HG03521 (cell line): ENCODE data around the gene IGF1R.
A peak's percentile ranks its signal among the peaks of the same experiment; 100 is the strongest.
"Not testable (repeated sequence)": the region's sequence is repeated elsewhere in the genome, so short reads cannot be mapped to it uniquely, and the experiment has no call there.

ENCODE experiments used
- ATAC-seq: cut with Tn5 transposase; IDR thresholded peaks from one replicate; pipeline ENCODE4 v1.9.1; 2021; ENCODE audit warnings: mild to moderate bottlenecking, moderate library complexity; ENCODE audit not compliant: unreplicated experiment

Gene IGF1R

DNA sequence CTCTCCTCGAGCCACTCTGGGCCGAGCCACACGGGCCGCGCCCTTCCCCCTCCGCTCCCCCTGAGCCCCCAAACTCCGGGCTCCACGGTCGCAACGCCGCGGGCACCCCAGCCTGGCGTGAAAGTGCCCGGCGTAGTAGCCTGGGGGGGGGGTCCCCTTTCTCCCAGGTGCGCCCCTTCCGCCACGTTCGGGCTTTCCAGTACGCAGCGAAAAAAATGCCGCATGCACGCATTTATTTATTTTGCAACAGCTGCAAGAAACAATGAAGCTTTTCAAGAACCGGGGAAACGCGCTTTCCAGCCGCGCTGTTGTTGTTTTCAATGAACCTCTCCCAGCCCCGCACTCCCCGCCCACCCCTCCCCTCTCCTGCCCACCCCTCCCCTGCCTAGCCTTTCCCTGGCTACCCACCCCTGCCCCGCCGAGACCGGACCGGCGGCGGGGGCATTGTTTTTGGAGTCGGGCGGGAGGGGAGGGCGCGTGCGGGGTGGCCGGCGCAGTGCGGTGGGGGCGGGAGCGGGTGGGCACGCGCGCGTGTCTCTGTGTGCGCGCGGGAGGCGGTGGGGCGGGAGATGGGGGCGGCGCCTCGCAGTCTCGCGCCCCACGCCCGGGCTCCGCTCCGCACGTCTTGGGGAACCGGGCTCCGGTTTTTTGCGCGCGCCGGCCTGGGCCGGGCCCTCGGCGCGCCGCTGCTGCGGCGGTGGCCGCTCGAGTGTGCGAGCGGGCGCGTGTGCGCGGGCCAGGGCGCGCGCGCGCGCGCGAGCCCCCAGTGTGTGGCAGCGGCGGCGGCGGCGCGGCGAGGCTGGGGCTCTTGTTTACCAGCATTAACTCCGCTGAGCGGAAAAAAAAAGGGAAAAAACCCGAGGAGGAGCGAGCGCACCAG lies at the start of gene IGF1R:
Gene IGF1R, plus strand, starts transcription at position 766 of the 880 bp plus-strand sequence. CDS start 1,043 bp downstream, outside the sequence.
- peak; percentile 72 for ATAC-seq

DNA sequence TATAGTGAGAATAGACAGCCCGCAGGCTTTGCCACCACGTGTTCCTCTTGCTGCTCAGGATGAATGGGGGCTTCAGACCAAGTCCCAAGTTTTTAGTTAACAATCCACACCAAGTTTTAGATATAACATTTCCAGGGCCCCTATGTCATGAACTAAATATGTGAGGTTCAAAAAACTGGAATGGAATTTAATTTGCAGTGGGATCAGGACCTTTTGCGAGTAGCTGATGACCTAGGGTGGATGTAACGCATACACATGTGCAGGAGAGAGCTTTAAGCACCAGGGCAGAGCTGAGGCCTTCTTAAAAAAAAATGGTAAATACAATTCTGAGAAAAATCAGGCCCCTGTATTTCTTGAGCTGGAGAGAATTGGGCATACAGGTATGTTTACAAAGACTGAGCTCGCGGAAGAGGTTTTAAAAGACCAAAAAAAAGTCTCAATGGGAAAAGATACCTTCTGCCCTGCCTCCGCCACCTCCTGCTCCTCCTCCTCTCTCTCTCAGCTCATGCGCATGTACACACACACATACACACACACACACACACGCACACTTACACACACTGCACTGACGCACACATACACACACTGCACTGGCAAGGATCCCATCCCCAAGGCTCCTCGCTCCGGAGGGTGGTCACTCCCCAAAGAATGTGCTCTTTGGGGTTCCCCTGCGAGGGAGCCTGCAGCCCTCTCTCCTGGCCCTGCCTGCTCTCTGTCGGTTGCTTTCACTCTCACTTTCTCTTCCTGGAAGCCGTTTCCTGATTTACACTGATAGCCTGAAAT lies 48.2 kb upstream of the IGF1R start:
- peak; percentile 68 for ATAC-seq

DNA sequence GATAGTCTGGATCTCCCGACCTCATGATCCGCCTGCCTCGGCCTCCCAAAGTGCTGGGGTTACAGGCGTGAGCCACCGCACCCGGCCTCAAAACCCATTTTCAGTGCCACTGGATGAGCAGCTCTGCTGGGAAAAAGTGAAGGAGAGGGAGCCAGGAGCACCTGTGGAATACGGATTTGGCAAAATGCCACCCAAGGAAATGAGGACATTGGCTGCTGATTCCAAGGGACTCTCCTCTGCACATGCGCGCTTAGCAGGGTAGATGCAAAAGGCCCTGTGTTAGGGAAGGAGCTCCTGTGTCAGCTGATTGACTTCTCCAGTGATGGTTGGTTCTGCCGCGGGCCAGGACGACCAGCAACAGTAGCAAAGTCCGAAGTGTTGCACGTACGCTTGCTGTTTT lies 43.4 kb upstream of the IGF1R start:
- ATAC-seq, result no peak

DNA sequence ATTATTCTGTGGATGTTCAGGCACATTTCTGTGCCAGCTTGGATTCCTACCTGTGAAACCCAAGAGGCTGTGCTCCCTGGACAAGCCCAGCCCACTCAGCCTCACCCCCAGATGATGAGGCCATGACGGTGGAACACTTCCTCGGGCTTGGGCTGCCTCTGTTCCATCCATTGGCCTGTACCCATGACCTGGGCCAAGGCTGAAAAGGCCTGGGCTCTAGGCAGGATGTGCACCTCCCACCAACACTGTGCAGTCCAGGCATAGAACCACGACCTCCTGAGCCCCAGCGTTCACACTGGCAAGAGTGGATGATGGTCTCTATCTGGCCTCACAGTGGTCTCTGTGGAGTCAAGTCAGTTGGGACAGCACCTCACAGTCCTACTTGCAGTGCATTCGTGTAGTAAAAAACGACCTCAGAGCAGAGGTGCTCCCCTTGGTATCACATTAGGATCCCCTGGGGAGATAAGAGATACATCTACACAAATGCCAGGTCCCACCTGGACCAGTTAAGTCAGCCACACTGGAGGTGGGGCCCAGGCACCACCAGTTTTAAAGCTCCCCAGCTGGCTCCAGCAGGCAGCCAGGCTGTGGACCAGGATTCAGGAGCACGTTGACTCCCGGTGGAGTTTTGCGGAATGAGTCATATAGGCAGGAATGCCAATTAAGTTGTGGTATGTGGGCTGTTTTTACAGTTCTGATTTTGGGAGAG lies 39.0 kb upstream of the IGF1R start:
- no peak for ATAC-seq

DNA sequence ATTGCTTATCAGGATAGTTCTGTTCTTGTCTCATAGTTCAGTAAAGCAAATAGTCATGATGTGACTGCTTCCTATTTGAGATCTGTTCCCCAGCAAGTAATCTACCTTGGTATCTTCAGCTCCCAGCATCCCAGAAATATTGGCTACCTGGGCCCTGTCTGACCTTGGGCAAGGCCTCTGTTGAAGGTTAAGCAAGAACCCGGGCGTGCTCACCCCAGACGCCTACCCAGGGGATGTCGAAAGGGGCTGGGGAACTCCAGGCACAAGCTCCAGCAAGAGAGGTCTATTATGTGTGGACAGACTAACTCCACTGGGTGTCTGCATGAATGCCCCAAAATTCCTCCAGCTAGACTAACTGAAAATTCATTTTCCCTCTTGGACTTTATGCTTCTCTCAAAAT lies 37.3 kb upstream of the IGF1R start:
- ATAC-seq, result no peak

DNA sequence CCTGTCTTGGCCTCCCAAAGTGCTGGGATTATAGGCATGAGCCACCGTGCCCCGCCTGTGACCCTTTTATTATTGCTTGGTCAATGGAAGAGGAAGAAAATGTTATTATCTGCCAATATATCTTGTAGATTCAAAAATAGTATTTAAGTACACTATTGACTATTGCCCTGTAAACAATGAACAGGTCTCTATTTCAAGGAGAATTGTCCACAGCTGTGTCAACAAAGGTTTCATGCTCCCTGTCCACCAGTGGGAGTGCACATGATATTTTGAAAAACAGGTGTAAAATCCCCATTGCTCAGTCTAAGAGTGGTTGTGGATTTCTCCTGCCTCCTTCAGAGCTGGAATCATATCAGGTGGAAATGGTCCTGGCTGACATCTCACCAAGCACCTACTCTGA lies 36.5 kb upstream of the IGF1R start:
- ATAC-seq, result no peak

DNA sequence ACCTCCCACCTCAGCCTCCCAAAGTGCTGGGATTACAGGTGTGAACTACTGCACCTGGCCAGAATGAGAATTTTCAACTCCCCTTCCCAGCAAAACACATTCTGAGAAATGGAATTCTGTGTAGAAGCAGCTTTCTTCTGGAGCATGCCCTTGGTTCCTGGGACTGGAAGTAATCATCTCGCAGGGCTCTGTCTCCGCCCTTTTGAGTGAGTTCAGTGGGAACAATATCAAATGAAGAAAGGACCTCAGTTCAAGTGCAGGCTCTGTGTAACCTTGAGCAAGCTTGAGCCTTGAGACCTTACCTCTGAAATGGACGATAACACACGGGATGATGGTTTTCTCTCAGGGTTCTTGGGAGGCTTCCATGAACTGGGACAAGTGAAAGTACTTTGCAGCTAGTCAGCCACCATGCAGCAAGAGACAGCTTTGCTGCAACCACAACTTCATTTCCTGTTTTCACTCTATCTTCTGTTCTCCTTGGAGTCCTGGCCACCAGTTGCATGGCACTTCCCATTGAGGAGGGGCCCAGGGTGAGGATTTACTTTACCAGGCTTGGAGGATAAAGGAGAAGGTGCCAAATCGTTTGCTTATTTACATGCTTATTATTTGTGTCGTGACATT lies 35.7 kb upstream of the IGF1R start:
- no peak for ATAC-seq

DNA sequence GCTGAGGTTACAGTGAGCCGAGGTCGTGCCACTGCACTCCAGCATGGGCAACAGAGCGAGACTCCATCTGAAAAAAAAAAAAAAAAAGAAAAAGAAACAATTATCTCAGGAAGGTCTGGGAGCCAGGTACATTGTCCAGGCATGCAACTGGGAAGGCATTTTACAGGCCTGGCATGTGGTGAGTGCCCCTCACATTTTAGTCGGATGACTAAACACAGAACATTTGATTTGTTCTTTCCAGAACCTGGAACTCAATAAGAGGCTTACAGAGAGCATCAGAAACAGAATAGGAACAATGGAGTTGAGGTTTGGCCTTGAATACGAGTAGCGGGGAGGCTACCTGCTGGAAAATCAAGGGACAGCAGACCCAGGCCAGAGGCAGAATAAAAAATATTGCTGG lies 33.7 kb upstream of the IGF1R start:
- ATAC-seq, result no peak

DNA sequence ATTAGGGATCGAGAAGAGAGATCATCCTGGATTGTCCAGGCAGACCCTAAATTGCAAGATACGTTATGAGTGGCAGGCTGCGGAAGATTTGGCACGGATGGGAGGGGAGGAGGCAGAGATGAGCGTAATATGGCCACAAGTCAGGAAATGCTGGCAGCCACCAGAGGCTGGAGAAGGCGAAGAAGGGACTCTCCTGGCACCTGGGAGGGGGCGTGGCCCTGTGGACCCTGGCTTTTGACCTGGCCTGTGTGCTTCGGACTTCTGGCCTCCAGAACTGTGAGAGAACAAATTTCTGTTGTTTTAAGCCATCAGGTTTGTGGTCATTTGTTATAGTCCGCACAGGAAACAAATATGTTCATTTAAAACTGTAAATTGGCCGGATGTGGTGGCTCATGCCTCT lies 31.9 kb upstream of the IGF1R start:
- no peak for ATAC-seq

DNA sequence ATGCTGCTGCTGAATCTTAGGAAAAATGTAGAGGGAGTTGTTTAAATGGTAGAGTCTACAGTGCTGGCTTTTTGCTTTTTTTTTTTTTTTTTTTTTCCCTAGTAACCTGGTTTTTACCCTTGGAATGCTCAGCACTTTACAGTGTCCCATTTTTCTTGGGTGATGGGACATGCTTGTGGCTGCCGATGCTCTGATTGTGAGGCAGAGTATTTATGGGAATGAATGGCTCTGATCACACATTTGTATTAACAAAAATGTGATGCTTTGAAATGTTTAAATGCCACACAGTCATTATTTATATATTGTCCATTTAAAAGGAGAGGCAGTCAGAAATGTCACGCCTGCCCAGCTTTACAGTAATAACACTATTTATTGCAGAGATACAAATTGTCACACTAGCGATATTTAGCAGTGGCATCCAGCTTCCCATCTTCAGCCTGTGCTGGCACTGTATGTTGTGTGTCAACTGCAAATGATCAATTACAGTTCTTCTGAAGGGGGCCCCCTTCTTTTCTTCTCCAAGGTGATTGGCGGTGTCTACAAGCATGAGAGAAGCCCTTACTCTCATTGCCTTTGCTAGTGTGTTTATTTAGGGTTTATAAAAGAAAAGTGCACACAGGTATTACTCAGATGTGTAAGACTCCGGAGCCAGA lies 30.9 kb upstream of the IGF1R start:
- ATAC-seq, result no peak

DNA sequence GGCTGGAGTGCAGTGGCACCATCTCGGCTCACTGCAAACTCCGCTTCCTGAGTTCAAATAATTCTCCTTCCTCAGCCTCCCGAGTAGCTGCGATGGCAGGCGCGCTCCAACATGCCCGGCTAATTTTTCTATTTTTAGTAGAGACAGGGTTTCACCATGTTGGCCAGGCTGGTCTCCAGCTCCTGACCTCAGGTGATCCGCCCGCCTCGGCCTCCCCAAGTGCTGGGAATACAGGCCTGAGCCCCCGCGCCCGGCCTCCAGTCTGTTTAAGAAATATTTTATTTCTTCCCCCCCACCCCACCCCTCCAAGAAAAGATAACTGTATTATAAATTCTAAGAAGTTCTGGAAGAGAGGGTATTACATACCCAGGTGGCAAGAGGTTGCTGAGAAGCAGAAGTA lies 29.8 kb upstream of the IGF1R start:
- not testable (repeated sequence) for ATAC-seq

DNA sequence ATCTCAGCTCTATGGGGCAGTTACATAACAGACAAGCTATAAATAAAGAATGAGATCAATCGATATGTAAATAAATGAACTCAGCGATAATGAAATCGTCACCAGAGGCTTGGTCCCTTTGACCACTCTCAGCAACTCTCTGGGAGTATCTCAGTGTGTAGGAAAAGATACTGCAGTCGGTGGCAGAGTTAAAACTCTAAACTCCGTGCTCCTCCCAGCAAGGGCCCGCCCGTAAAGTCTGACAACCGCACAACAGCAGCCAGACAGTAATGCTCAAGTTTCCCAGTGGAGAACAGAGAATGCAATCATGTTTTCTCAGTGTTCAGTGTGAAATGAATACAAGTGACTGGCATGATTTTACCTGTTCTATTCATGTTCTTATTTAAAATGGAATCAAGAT lies 28.3 kb upstream of the IGF1R start:
- ATAC-seq, result no peak

DNA sequence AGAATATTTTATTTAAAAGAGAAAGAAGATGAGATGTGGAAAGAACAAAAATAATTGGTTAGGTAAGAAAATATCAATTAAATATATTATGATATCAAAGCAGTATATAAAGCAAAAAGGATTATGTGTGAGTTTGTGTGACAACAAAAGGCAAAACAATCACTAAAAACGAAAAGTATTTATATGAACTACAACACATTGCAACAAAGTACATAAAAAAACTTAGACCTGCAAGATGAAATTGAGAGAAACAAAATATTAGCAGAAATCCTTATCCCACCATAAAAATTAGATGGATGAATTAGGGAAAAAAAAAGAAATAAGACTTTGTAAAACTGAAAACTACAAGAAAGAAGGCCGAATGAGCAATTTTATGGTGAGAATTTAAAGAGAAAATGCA lies 27.3 kb upstream of the IGF1R start:
- ATAC-seq, result no peak

DNA sequence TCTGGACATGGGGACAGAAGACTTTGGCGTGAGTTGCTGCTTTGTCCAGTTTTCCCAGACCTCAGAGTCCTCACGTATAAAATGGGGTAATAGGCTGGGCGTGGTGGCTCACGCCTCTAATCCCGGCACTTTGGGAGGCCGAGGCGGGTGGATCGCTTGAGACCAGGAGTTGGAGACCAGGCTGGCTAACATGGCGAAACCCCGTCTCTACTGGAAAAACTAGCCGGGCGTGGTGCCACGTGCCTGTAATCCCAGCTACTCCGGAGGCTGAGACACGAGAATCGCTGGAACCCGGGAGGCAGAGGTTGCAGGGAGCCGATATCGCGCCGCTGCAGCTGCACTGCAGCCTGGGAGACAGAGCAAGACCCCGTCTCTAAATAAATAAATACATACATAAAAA lies 22.7 kb upstream of the IGF1R start:
- ATAC-seq, result no peak

DNA sequence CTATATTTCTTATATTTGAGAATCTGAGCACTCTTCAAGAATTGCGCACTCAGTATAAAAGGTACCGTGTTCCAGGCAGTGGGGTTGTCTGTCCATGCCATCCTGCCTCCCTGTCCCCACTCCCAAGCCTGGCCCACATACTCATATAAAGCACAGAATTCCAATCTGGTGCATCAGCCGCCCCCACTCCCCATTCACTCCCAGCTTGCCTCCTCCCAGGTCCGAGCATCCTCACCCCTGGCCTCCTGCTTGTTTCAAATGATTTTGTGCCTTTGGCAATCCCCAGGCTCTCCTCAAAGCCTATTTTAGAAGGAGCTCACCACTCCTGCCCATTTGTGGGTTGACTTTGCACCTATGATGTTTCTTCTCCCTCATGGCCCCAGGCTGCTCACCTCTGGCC lies 22.2 kb upstream of the IGF1R start:
- ATAC-seq, result no peak

DNA sequence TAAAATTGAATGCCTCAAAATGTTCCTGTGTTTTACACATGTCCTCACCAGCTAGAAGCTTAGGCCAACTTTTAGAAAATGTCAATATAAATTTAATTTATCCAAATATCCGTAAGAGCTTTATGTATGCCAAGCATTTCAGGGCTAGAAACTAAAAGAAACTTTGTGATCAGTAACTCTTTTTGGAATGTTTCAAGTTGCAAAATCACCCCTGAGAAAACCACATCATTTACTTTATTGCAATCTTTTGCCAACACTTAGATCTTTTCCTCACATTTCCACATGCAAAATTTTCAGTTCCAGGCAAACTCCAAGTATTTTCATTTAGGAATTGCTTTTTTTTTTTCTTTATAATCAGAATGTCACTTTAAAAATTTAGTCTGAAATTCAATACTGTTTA lies 20.1 kb upstream of the IGF1R start:
- no peak for ATAC-seq

DNA sequence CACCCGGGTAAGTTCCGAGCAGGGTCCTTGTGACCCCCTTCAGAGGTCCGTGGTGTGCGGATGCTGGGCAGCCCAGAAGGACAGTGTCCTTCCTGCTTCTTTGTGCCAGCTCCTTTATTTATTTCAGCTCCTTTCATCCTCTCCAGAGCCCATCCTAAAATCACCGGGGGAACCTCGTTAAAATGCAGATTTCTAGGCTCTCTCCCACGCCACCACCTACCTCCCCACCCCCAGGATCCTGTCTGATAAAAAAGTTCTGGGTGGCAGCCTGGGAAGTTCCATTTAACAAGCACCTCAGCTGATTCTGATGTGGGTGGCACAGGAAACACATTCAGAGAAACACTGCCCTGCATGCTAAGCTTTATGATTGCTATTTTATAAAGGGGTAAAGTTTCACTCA lies 12.5 kb upstream of the IGF1R start:
- no peak for ATAC-seq

DNA sequence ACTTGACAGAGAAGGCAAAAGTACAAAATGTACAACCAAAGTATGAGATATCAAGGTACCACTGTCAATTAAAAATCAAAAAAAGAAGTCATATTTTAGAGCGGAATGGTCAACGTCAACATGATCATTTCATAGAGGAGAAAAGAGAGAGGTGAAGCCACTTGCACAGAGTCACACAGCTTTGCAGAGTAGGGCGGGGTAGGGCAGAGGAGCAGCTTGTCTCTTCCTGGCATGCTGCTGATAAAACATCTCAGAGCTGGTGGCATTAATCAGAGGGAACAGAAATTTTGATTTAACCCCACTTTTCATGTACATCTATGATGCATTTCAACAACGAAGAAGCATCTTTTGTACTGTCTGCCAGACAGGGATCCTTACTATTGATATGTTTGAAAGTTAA lies 5.2 kb upstream of the IGF1R start:
- ATAC-seq, result no peak

DNA sequence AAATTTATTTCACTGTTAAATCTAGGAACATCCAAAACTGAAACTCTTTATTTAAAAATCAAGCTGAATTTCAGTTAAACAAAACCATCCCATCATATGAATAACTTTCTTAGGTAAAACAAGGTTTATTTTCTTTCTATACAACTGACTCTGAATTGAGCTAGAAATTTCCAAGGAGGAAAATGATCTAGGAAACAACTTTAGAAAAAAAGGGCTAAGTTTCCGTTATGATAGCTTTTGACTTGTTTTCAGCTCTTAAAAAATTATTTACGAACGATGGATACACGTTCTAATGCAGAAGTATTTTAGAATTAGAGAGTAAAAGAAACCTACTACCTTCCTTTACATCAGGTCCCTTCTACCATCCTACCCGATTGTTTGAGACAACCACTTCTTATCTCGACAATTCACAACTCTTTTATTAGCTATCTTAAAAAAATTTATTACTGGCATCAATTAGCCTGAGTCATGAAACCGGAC lies 1.8 kb upstream of the IGF1R start:
- ATAC-seq, result no peak

DNA sequence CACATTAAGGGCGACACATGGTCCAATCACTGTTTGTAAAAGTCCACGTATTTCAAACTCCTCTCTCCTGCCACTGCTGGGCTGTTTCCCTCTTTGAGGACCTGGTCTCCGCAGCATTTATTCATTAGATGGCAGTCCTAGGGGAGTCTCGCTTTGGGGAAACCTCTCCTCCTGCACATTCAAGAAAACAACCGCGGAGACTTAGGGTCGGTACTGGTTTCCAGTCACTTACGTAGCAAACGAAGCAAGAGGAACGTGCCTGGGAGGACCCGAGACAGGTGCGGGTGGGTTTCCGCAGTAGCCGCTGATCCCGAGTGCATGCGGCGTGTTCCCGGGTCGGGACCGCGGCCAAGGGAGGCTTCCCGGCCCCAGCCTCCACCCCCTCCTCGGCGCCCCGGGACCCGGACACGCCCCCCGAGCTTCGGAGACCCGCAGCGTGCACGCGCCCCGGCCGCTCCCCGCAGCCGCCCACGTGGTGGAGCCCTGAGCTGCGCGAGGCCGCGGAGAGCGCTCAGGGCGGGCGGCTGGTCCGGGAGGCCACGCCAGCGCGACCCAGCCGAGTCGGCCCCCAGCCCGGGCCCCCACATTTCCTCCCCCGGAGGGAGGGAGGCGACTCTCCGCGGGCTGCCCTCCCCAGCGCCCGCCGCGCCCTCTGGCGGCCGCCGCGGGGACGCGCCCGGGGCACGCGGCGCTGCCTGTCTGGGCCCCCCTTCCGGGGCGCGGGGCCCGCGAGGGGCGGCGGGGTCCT lies 1.1 kb upstream of the IGF1R start:
- peak; percentile 41 for ATAC-seq
